Calu3 (cell line): ENCODE results near the gene LFNG. TPM values are rescaled to one million over a fixed set of nuclear protein-coding genes. Genes with fewer than 3 reads are reported as not detected.

ENCODE experiments used
- BruUV-seq: library from RNA; stranded (reverse); fragments of 400-500 nt; replicated peaks from 2 replicates; lab custom pipeline; 2021; lab: Mats Ljungman, UMichigan
- CTCF ChIA-PET: fragments of 300-600 bp; sonication (Branson Sonifier 250); formaldehyde crosslinking; loops from one replicate; lab custom pipeline; 2022; ENCODE audit warnings: antibody characterized with exemption; lab: Charles Lee
- DNase-seq: peaks from one replicate; pipeline ENCODE4 v3.0.0; 2022
- H3K27ac Mint-ChIP-seq: one replicate; pipeline ENCODE4 v1.8.0; 2022; ENCODE audit warnings: mixed read lengths; ENCODE audit not compliant: unreplicated experiment
- H3K27me3 Mint-ChIP-seq: one replicate; pipeline ENCODE4 v1.8.0; 2022; ENCODE audit warnings: mixed read lengths; ENCODE audit not compliant: unreplicated experiment
- H3K36me3 Mint-ChIP-seq: one replicate; pipeline ENCODE4 v1.8.0; 2022; ENCODE audit warnings: mild to moderate bottlenecking, moderate library complexity, mixed read lengths; ENCODE audit not compliant: insufficient read depth, unreplicated experiment
- H3K4me1 Mint-ChIP-seq: one replicate; pipeline ENCODE4 v1.8.0; 2022; ENCODE audit warnings: mild to moderate bottlenecking, low read depth, mixed read lengths; ENCODE audit not compliant: unreplicated experiment
- H3K4me3 Mint-ChIP-seq: one replicate; pipeline ENCODE4 v1.8.0; 2022; ENCODE audit warnings: mild to moderate bottlenecking, low read depth, moderate library complexity, mixed read lengths; ENCODE audit not compliant: unreplicated experiment
- H3K9me3 Mint-ChIP-seq: one replicate; pipeline ENCODE4 v1.8.0; 2022; ENCODE audit warnings: low read depth, mixed read lengths; ENCODE audit not compliant: unreplicated experiment
- intact Hi-C: fragments of 100-400 bp; cut with micrococcal nuclease; formaldehyde crosslinking; loops from one replicate; pipeline ENCODE4 v1.10.0; 2022; ENCODE audit not compliant: unreplicated experiment
- total RNA-seq: library from RNA; stranded (reverse); gene quantifications from 2 replicates; pipeline ENCODE4 v1.2.3, GENCODE V29; 2022
- TF ChIP-seq, protein P1 (sequence below): fragments of 200-600 bp; IDR thresholded peaks from one replicate; pipeline ENCODE4 v1.8.0; 2022; ENCODE audit warnings: antibody characterized with exemption; ENCODE audit not compliant: unreplicated experiment

LFNG gene
- total RNA-seq, 1 experiment from 2014 or later: 59.1 TPM

DNA sequence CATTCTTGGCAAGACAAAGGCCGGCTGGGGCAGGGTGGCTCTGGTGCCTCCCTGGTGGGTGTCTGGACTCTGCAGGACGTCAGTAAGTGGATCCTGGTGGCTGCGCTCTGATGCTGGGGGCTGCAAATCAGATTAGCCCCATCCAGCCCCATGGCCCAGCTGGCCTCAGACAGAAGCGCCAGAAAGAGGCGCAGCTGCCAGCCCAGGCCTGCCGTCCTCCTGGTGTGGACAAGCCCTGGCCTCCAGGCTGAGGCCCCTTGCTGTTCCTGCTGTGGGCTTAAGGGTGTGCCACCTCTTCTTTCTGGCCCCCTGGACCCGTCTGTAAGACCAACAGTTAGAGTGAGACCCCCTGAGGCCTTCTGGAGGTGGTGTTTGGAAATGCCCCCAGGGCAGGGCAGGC lies 5.9 kb upstream of the LFNG start:
- intact Hi-C loops: no loop called here
- Mint-ChIP-seq H3K27me3 (no peaks in the 10 kb centered on the region), H3K36me3 (peaks cover 18% of the 10 kb centered on the region), H3K9me3 (no peaks in the 10 kb centered on the region), H3K4me3 (no peak overlapping the region), H3K27ac (no peak overlapping the region), H3K4me1 (peaks cover 53% of the 10 kb centered on the region)
- no peak for DNase-seq
- no TSS peak for BruUV-seq
- TF ChIP-seq, protein P1, sequence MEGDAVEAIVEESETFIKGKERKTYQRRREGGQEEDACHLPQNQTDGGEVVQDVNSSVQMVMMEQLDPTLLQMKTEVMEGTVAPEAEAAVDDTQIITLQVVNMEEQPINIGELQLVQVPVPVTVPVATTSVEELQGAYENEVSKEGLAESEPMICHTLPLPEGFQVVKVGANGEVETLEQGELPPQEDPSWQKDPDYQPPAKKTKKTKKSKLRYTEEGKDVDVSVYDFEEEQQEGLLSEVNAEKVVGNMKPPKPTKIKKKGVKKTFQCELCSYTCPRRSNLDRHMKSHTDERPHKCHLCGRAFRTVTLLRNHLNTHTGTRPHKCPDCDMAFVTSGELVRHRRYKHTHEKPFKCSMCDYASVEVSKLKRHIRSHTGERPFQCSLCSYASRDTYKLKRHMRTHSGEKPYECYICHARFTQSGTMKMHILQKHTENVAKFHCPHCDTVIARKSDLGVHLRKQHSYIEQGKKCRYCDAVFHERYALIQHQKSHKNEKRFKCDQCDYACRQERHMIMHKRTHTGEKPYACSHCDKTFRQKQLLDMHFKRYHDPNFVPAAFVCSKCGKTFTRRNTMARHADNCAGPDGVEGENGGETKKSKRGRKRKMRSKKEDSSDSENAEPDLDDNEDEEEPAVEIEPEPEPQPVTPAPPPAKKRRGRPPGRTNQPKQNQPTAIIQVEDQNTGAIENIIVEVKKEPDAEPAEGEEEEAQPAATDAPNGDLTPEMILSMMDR: no peak
- CTCF ChIA-PET: no interaction called here

DNA sequence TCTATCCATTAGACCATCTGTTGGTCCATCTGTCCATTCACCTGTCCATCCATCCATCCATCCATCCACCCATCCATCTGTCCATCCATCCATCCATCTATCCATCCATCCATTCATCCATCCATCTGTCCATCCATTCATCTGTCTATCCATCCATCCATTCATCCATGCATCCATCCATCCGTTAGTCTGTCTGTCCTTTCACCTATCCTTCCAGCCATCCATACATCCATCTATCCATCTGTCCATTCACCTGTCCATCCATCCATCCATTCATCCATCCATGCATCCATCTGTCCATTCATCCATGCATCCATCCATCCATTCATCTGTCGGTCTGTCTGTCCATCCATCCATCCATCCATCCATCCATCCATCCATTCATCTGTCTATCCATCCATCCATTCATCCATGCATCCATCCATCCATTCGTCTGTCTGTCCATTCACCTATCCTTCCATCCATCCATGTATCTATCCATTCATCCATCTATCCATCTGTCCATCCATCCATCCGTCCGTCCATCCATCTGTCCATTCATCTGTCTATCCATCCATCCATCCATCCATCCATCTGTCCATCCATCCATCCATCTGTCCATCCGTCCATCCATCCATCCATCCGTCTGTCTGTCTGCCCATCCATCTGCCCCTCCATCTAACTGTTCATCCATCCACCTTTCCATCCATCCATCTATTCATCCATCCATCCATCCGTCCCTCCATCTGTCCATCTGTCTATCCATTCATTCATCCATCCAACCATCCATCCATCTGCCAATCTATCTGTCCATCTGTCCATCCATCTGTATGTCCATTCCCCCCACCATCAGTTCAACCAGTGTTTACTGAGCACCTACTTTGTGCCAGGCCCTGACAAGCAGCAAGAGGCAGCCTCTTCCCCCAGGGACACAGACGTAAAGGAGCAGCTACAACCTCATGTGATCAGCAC lies 4.8 kb upstream of the LFNG start:
- intact Hi-C loops: no loop called here
- Mint-ChIP-seq H3K4me3 (no peak overlapping the region), H3K27ac (no peak overlapping the region), H3K36me3 (peaks cover 24% of the 10 kb centered on the region), H3K9me3 (no peaks in the 10 kb centered on the region), H3K4me1 (peaks cover 45% of the 10 kb centered on the region), H3K27me3 (no peaks in the 10 kb centered on the region)
- no peak for DNase-seq
- BruUV-seq: no TSS peak
- TF ChIP-seq, protein P1: no peak
- CTCF ChIA-PET: no interaction called here

DNA sequence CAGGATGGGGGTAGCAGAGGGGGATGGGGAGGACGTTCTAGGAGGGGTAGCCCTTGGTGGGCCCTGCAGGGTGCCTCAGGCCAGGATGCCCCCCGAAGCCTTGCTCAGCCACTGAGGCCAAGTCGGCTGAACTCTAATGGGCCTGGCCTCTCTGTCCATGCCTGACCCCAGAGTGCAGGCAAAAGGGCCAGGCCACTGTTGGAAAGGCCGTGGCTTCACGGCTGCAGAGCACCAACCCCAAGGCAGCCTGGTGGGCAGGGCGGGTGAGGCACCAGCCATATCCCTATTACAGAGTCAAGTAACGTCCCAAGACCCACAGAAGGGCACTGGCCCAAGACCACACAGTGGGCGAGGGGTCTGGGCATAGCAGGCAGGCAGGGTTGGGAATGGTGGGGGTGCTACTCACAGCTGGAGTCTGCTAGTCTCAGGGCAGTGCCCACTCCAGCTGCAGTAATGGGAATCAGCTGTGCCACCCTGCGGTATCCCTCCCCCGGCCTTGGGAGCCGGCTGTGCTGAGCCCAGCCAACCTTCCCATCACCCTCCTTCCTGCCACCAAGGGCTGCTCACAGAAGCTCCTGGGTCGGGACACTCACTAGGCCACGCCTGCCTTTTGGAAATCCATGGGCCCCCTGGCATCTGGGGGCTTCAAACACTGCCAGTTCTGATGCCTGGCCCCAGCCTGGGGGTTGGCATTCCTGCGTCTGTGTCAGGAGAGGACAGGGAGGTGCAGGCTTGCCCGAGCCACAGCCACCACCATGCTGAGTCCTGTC lies 4.0 kb upstream of the LFNG start:
- DNase-seq: no peak
- Mint-ChIP-seq H3K27ac (no peak overlapping the region), H3K9me3 (no peaks in the 10 kb centered on the region), H3K4me1 (peaks cover 45% of the 10 kb centered on the region), H3K4me3 (no peak overlapping the region), H3K27me3 (no peaks in the 10 kb centered on the region), H3K36me3 (peaks cover 31% of the 10 kb centered on the region)
- CTCF ChIA-PET: no interaction called here
- TF ChIP-seq, protein P1: no peak
- BruUV-seq: no TSS peak
- intact Hi-C loops: no loop called here

DNA sequence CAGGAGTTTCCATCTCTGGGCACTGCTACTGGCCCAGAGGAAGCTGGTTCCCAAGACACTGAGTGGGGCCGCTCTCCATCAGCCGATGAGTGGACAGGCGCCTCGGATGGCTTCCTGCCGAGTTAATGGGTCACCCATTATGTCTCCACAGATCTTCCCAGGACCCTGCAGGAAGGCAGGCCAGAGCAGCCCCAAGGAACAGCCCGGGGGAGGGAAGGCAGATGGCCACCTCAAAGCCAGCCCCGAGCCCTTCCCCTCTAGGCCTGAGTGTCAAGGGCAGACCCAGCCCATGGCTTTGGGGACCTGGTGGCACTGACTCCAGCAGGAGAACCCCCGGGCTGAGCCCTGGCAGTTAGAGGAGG lies 3.4 kb upstream of the LFNG start:
- Mint-ChIP-seq H3K9me3 (no peaks in the 10 kb centered on the region), H3K4me3 (no peak overlapping the region), H3K36me3 (peaks cover 37% of the 10 kb centered on the region), H3K27me3 (no peaks in the 10 kb centered on the region), H3K27ac (no peak overlapping the region), H3K4me1 (peaks cover 42% of the 10 kb centered on the region)
- intact Hi-C loops: no loop called here
- CTCF ChIA-PET: no interaction called here
- TF ChIP-seq, protein P1: no peak
- no TSS peak for BruUV-seq
- DNase-seq: peak; percentile 48
